GM12872 (cell line): Measurements from ENCODE around the gene LMAN1L.
A peak's percentile ranks its signal among the peaks of the same experiment; 100 is the strongest.

Source experiments
- TF ChIP-seq, protein P1 (sequence below): IDR thresholded peaks from 3 replicates; pipeline ENCODE4 v1.5.1; 2011; ENCODE audit warnings: low read depth, mild to moderate bottlenecking, low read length, moderate library complexity; ENCODE audit not compliant: insufficient read depth

The LMAN1L gene

DNA sequence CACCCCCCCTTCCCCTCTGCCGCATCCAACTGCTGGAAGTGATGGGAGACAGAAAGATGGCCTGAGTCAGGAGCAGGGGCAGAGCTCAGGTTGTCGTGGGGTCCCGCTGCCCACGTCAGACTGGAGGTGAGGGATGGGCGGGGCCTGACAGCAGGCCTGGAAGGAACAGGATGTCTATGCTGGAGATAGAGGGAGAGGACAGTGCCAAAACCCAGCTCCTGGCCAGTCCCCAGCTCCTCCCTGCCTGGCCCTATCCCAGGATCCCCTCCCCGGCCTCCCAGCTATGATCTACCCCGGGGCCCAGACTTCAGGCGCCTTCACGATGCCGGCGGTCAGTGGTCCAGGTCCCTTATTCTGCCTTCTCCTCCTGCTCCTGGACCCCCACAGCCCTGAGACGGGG is at the start of gene LMAN1L:
TSS of gene LMAN1L (plus strand) at position 303 of the 400 bp plus-strand sequence. CDS start at position 323, 20 bp downstream.
- TF ChIP-seq, protein P1, sequence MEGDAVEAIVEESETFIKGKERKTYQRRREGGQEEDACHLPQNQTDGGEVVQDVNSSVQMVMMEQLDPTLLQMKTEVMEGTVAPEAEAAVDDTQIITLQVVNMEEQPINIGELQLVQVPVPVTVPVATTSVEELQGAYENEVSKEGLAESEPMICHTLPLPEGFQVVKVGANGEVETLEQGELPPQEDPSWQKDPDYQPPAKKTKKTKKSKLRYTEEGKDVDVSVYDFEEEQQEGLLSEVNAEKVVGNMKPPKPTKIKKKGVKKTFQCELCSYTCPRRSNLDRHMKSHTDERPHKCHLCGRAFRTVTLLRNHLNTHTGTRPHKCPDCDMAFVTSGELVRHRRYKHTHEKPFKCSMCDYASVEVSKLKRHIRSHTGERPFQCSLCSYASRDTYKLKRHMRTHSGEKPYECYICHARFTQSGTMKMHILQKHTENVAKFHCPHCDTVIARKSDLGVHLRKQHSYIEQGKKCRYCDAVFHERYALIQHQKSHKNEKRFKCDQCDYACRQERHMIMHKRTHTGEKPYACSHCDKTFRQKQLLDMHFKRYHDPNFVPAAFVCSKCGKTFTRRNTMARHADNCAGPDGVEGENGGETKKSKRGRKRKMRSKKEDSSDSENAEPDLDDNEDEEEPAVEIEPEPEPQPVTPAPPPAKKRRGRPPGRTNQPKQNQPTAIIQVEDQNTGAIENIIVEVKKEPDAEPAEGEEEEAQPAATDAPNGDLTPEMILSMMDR, result no peak

DNA sequence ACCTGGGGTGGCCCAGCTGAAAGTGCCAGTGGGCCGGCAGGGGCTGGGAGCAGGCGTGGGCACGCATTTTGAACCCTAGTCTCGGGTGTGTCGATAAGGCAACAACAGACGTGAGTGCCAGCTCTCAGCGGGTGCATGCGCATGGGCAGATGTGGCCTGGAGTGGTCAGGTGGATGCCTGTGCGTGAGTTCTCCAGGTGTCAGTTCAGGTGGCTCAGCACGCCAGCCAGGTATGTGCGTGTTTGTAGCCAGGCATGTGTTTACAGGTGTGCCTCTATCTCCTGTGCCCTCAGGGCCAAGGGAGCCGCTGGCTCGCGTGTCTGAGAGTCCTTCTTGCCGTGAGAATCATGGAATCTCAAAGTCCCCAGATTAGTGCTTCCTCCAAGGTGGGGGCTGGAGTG is 49.2 kb upstream of the LMAN1L start:
- TF ChIP-seq, protein P1, result no peak

DNA sequence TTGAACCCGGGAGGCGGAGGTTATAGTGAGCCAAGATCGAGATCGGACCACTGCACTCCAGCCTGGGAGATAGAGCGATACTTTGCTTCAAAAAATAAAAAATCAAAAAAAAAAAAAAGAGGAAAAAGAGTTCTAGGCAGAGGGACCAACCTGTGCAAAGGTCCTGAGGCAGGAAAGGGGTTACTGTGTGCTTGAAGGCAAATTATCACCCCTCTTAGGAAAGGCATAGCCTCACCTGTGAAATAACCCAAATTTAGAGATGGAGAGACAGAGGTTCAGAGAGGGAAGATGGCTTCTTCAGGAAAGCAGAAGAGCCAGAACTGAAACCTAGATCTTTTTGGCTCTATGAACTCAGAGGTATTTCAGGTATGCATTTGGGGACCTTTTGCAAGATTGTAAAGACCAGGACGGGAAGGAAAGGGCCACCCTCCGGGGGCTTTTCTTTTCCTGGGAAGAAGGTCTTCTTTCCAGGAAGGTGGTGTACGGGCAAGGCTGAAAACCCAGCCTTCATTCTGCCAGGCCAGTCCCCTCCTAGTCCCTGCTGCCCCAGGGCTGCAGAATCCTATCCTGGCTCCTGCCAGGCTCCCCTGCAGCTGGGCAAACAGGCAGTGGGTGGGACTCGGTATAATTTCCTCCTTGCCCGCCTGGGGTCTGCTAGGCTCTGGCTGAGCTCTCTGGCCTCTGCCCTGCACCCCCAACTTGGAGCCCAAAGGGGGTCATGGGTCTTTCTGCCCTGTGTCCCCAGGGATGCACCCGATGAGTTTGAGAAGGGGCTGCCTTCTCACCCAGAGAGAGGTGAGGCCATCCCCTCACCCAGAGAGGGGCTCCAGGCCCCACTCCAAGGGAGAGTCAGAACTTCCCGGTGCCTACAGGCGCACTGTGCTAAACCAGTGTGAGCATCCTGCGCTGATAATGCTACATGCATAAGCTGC is 45.2 kb upstream of the LMAN1L start:
- TF ChIP-seq, protein P1, result no peak

DNA sequence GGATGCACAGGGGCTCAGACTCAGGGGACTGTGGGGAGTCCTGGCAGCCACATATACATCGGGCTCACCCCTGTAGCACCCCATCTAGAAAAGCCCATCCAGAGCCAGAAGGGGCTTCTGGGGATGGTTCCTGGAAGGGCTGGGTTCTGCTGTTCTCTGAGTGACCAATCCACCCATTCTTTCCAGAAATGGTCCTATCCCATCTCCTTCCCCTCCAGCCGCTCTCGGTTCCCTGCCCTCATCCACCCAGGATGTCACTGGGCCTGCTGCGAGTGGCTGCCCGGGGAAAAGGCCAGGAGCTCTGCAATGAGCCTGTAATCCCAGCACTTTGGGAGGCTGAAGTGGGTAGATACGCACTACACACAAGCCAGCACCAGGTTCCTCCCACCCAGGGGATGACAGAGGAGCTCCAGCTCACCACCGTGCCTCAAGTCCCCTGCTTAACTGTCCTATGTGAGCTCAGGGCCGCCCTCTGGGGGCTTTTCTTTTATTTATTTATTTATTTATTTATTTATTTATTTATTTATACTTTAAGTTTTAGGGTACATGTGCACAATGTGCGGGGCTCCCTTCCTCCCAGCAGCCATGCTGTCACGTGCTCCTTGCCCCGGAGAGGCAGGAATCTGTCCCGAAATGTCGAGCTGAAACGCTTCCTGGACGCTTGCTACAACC is 44.4 kb upstream of the LMAN1L start:
- TF ChIP-seq, protein P1, result no peak

DNA sequence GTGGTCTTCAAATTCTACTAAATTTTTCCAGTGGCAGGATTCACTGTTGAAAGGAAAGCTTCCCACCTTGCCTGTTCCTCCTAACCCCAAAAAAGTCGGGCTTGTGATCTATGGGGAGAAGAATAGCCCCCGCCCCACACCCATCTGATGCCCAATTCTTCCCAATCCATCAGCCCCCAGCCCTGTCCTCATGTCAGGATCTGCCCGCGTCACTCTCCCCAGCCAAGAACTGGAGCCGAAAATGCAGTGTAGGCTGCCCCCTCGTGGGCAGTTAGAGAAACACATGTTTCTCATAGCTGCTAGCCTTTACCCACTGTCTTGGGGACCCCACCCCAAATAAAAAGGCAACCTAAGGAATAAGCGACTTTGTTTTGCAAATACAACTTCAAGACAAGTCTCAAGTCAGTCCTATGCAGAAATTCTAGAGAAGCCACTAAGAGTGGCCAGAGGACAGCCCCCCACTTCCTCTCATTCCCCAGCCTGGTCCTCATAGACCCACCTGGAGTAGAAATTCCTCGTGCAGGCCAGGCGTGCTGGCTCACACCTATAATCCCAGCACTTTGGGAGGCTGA is 43.8 kb upstream of the LMAN1L start:
- TF ChIP-seq, protein P1, result peak; percentile 78

DNA sequence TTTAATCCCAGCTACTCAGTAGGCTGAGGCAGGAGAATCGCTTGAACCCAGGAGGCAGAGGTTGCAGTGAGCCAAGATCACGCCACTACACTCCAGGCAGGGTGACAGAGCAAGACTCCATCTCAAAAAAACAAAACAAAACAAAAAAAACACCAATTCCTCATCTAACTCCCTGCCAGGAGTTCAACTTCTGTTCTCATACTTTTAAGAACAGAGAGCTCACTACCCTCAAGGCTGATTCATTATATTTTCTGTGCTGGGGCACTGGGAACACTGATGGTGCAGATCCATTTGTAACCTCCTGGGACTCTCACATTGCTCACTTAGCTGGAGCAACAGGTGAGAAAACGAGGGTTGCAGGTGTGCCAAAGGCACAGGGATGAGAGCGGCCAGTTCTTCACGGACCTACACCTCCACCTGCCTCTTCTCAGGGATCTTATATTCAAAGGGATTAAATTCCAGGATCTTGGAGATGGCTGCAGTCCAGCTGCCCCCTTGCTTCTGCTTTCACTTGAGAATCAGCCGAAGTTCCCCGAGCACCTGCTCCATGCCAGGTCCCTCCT is 43.1 kb upstream of the LMAN1L start:
- TF ChIP-seq, protein P1, result no peak

DNA sequence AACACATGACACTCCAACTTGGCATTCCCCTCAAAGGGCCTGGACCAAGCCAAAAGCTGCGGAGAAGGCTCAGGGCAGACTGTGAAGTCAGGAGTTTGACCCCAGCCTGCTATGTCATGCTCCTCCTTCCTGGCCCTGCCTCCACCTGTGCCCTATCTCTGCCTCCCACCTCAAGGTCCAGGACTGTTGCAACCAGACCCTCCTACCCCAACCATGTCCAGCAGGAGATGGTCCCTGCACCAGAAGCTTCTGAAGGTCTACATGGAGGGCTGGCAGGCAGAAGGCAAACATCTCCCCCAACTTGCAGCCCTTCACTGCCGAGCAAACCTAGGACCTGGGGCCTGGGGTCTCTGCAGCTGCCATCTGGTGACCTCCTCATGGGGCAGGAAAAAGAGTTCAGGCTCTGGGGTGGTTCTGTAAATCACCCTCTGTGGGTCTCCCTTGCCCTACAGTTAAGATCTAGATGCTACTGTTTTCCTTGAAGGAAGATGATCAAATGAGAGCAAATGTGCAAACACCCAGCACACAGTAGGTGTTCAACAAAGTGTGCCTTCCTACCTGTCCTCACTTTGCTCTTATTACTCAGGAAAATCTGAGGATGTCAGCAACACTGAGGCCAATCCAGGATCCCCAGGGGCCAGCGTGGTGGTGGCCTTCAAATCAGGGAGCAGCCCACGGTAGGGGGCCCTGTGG is 42.3 kb upstream of the LMAN1L start:
- TF ChIP-seq, protein P1, result peak; percentile 1; the same call in 1 of the 3 replicates
